Tibial nerve (tissue), 3 donors: Measurements from ENCODE around the gene TMEM247.

Experiments
- CTCF ChIP-seq, 5 experiments: fragments of 200-600 bp in 3 of 5; fragments of 450-650 bp in 2 of 5; sonication (generic) in 3 of 5; IDR thresholded peaks; one replicate each; pipeline ENCODE4 v1.5.1; 2016 to 2019; ENCODE audit warnings: antibody characterized with exemption in 5 of 5, mild to moderate bottlenecking in 3 of 5, moderate library complexity in 2 of 5
- POLR2A ChIP-seq, 2 donors: fragments of 450-650 bp; IDR thresholded peaks; one replicate each; pipeline ENCODE4 v1.6.1; 2017; ENCODE audit warnings: antibody characterized with exemption in 2 of 2, mild to moderate bottlenecking in 2 of 2, moderate library complexity in 2 of 2

GRCh38 chr2:46477925-46478324 lies 1.4 kb upstream of the TMEM247 start:
- TF ChIP-seq POLR2A (IDR thresholded peaks at IDR 0.05) (no peak), CTCF (IDR thresholded peaks at IDR 0.05) (no peak)
